ENCODE results near the gene ANO2.

The ANO2 gene

DNA sequence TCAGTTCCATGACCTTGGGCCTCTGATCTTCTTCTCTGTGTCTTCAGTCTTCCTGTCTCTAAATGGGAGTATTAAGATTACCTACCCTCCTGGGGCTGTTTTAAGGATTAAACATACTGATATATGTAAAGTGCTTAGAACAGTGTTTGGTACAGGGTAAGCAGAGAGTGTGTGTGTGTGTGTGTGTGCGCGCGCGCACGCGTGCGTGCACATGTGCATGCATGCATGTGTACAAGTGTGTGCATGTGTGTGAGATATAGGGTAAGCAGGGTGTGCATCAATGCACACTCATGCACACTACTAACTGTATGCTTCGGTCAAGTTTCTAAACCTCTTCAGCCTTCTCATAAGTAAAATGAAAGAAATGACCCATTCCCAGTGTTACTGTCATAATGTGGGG is 316.6 kb downstream of the ANO2 start:
- DNase-seq (ENCODE audit: low read depth in 4 of 4, low spot score in 1 of 4) = no peak

DNA sequence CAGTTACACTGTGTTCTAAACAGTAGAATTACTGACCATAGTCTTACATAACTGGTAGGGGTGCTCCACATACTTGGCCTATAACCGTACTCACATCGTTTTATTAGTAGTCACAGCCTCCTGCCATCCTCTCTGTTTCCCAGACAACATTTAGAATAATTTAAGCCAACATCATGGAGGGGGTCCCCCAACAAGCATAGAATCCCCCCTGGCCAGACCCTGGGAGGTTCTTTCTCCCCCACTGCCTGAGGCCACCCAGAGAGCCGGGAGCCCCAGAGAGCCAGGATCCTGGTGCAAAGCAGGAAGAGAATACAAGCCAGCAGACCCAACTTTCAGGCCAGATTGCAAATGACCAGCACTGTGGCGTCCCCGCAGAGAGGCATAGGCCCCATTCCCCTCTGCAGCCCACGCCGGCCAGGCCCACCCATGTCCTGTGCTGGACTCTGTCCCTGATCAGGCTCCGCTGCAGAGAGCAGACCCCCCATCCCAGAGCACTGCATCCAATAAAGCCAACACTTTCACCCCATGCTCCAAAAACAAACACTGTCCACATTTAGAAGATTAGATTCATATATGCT is 317.9 kb downstream of the ANO2 start:
- no peak for DNase-seq (ENCODE audit: low read depth in 4 of 4, low spot score in 1 of 4)

DNA sequence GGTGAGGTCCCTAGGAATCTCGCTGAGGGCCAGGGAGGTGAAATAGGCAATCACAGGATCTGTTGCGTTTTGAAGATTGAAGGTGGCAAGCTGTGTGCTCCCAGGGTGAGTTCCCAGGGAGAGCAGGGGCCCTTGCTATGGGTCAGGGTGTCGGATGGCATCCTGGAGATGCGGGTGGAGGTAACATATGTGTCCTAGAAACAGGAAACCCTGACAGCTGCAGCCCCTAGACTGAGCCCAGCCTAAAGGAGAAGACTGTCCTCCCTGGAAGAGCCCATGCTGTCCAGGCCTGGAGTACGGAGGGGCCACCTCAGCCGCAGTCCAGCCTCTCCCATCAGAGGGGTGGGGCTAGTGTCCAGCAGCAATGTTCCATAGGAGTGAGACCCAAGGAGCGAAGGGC is 318.9 kb downstream of the ANO2 start:
- DNase-seq (ENCODE audit: low read depth in 4 of 4, low spot score in 1 of 4) = no peak

DNA sequence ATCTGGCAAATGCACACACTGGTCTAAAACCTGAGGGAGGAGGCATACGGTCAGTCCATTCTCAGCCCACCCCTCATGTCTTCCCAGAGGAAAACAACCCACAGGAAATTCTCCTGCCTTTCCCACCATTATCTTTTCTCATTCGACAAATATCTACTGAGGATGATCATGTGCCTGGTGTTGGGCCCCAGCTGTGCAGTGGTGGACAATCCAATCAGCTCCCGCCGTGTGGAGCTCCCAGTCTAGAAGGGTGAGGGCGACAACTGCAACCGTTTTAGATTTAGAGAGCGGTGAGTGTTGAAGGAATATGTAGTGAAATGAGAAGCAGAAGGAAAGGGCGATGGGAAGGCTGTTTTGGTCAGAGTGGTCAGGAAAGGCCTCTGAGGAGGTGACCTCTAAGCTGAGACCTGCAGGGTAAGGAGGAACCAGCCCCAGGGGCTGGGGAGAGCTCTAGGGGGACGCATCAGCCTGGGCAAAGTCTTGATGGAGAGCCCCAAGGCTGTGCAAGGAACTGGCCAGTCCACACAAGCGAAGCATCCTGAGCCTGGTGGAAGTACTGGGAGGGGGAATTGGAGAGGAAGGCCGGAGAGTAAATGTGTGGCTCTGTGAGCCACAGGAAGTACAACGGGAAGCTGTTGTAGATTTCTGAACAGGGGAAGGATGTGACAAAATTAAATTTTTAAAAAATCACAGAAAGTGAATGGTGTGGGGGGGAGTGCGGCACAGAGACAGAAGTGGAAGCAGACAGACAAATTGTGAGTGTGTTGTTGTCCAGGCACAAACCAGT is 320.4 kb downstream of the ANO2 start:
- DNase-seq (ENCODE audit: low read depth in 4 of 4, low spot score in 1 of 4) = no peak

DNA sequence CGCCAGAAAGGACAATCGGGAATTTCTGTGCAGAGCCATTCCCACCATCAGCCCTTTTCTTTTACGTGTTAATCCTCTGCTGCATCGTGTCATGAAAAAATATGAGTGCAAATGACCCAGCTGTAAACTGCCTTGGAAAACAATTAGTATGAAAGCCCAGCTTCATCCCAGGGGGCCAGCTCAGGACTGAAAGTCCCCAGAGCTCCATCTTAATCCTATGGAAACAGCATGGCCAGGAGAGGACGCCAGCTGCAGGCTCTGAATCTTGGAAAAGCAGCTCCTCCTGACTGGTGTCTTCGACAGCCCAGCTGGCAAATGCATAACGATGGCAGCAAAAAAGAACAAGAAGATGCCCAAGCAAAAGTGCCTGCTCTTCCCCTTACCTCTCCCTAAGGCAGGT is 321.6 kb downstream of the ANO2 start:
- DNase-seq (ENCODE audit: low read depth in 4 of 4, low spot score in 1 of 4) = no peak

DNA sequence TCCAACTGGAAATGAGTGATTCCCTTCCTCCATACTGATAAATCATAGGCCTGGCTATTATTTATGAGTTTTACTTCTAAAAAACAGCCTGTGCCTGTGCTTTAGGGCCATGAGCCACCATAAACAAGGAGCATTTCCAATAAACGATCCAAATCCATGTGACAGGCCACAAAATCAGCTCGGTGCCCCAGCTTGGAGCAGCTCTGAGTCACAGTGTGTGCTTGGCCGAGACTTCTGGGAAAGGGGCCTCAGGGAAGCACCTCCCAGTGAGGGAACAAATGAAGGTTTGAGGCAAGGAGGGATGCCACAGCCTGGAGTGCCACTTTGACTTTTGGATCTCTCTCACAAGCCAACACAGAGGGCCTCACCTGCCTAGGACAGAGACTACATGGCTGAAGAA is 322.8 kb downstream of the ANO2 start:
- DNase-seq (ENCODE audit: low read depth in 4 of 4, low spot score in 1 of 4) = no peak

DNA sequence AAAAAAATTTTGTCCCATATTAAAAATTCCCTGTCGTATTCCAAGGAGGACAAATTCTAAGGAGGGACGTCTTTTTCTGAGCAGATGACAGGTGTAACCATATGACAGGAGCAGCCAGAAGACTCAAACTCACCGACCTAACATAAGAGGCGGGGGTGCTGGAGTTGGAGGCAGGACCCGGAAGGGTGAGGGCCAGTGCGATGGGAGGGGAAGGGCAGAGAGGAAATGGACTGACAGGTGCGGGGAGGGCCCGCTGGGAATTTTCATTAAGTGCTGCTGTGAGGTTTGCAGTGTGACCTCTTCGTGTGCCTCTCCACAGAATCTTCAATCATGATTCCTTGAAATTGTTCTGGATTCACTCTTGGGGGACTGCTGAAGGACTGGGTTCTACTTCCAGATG is 323.7 kb downstream of the ANO2 start:
- DNase-seq (ENCODE audit: low read depth in 4 of 4, low spot score in 1 of 4) = no peak

DNA sequence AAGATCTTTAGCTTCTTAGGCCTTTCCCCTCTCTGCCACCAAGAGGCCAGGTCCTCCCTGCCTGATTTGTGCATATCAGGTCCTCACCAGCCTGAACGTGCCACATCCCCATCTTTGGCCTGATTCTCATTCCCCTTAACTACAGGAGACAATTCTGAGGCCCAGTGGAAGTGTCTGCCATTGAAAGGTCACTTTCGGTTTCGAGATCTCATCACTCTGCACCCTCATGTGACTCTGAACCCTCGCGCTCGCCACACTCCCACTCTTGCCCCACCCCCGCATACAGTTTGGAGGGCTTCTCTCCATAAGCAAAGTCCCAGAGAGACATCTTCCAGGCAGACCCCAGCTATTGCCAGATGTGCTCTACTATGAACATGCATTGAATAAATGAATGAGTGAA is 324.2 kb downstream of the ANO2 start:
- DNase-seq (ENCODE audit: low read depth in 4 of 4, low spot score in 1 of 4) = no peak

DNA sequence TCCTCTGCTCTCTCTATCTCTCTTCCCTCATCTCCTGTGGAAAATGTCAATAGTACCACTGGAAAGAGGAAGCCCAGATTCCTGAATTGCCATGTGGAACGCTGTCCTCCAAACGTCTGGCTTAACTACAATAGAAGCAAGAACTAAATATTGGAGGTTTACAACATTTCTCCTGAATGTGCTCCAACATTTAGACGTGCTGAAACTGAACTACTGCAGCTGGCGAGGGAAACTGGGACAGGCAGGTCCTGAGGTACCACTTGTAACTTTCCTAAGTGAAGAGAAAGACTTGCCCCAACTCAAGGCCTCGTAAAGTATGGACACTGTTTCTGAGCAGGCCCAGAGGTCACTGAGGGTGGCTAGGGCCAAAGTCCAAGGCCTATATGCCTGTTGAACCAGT is 325.4 kb downstream of the ANO2 start:
- DNase-seq (ENCODE audit: low read depth in 4 of 4, low spot score in 1 of 4) = no peak

DNA sequence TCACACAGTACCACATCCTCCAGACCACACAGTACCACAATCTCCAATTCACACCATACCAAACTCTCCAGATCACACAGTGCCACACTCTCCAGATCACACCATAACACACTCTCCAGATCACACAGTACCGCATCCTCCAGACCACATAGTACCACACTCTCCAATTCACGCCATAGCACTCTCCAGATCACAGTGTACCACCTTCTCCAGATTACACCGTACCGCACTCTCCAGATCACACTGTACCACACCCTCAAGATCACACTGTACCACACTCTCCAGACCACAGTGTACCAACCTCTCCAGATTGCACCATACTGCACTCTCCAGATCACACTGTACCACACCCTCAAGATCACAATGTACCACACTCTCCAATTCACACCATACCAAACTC is 328.2 kb downstream of the ANO2 start:
- DNase-seq (ENCODE audit: low read depth in 4 of 4, low spot score in 1 of 4) = no peak

DNA sequence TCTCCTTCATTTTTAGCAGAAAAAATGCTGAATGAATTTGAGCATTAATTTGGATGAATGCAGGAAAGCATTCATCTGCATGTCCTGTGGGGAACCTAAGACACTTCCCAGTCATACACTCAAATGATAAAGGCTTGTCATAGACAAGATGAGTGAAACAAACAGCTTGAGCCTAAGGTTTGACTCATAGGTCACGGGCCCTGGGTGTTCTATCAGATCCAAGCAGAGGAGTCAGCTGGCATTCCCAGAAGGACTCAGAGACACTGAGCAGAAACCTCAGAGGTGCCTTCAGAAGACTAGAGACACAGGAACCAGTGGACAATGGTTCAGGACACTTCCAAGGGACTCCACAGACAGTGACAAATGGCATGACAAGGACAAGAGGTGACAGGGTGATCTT is 329.3 kb downstream of the ANO2 start:
- DNase-seq (ENCODE audit: low read depth in 4 of 4, low spot score in 1 of 4) = no peak

DNA sequence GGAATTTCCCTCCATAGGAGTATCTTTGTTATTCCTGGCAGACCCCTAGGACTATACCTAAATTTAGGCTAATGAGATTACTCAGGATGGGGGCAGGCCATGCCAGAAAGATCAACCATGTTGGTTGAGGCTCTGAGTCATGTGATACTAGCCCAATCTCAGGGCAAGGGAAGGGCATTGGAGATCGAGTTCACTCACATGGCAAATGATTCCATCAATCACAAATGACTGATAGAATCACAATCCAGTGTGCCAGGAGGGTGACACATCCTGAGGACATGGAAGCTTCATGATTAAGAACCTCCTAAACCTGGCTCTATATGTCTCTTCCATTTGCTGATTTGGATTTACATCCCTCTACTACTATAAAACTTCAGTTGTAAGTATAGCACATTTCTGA is 330.8 kb downstream of the ANO2 start:
- no peak for DNase-seq (ENCODE audit: low read depth in 4 of 4, low spot score in 1 of 4)

DNA sequence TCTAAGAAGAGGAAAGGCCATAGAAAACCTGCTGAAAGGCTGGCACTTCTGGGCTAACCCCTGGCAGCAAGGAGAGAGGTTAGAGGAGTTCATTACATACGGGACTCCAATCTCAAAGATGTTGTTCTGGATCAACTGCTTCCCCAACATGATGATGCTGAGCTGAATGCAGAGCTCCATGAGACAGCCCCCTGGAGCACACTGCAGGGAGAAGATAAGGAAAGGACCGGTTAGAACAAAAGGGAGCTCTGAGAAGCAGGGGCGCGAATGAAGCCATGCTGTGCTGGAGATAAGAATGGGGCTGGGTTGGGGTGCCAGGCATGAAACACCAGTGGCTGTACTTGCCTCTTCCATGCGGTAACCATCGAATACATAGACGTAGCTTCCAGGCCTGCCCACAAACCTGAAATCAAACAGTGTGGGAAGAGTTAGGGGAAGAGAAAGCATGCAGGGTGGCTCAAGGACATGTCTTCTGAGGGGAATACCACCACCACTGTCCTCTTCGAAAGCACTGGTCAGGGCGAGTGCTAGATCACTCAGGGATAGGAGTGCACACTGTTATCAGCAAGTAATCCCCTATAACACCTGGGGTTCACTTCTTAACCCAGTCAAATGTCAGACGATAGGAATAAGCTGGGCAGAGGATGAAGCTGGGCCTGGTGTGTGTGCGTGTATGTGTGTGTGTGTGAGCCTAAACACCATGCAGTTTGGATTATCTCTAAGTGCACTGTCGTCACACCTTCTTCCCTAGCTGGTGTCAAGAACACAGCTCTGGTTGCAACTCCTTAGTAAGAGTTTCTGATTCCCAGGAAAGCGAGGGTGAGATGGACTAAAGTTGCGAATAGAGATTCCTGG is 332.3 kb downstream of the ANO2 start:
- DNase-seq (ENCODE audit: low read depth in 4 of 4, low spot score in 1 of 4) = no peak

DNA sequence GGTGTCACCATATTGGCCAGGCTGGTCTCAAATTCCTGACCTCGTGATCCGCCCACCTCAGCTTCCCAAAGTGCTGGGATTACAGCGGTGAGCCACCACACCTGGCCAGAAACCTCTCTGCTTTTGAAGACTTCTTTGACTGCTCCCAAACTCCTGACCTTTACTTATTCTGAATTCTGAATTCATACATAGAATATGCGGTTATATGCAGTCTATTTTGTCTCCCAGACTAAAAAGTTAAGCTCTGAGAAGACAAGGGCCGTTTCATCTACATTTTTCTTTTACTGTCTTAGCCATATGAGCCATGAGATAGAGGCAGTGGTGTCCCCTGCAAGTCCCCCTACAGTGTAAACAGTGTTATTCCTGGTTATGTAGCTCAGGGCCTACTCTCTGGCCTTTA is 333.9 kb downstream of the ANO2 start:
- DNase-seq (ENCODE audit: low read depth in 4 of 4, low spot score in 1 of 4) = no peak

DNA sequence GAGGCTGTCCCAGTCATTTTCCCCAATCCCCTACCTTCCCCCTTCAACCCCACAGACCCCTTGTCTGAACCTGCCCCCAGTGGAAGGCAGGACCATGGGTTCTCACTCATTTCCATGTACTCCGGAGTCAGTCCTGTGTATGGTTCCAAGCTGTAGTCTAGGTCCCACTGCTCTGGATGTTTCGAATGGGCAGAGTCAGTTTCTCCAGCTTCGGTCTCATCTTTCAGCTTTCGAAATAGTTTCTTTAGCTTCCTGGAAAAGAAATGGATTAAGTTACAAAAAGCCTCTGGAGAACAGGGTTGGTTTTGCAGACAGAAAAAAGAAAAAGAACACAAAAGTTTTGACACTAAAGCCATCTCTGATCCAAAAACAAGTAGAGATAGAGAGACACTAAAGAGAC is 345.7 kb downstream of the ANO2 start:
- no peak for DNase-seq (ENCODE audit: low read depth in 4 of 4, low spot score in 1 of 4)

DNA sequence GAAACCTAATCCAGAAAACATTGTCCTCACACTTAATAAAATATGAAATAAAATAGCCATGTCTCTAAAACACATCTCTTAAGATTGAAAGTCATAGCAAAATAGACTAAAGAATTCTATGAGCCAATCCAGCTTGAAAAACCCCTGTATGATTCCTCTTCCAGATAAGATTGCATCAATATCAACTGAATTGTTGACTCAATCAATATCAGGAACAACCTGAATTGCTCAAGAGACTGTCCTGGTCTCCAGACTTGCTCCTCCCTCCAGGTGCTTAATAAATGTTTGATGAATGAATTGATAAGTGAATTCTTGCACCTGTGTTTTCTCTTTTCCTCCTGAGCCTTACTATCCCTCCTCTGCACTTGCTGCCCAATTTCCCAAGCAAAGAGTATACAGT is 351.1 kb downstream of the ANO2 start:
- no peak for DNase-seq (ENCODE audit: low read depth in 4 of 4, low spot score in 1 of 4)

DNA sequence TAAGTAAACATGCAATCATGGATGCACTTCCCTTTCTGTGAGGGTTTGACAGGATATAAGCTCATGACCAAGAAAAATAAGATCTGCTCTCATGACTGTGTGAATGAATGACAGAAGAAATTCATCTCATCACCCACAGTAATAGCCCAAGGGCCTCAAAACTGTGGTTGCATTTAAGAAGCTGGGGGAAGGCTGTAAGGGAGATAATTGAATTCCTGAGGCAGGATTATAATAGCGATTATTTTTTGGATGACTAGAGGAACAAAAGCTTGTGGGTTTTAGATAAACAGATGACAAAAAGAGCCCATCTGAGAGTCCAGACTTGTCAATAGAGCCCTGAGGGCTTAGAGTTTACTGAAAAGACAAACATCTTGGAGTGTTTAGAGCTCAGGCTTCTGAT is 352.0 kb downstream of the ANO2 start:
- no peak for DNase-seq (ENCODE audit: low read depth in 4 of 4, low spot score in 1 of 4)

DNA sequence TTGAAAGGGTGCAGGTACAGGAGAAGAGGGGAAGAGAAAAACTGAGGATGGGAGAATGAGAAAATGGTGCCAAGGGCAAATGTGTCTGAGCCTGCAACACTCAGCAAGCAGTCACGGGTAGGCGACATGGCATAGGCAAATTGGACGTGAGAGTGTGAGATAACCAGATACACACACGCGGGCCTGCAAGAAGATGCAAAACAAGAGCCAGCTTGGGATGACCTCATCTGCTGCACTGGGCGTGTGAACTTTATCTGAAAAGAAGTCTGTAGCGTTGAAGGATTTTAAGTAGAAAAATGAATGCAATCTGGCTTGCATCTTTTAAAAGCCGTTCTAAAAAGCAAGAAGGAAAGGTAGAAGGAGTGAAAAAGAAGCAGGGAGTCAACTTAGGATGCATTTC is 352.7 kb downstream of the ANO2 start:
- no peak for DNase-seq (ENCODE audit: low read depth in 4 of 4, low spot score in 1 of 4)

DNA sequence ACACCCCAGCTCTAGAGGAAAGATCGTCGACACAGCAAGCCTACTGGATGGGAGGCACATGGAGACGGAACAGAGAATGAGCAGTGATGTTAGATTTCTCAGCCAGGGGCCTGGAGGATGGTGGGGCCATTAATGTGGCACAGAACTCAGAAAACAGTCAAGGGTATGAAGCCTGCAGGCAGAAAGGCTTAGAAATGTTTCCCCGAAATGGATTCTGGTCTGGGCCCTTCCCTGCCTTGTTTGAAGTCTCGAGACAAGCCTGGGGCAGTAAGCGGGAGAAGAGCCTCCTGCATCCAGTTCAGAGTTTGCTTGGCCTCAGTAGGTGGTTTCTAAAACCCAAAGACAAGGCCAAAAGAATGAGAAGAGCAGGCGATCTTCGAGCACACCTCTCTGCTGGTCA is 354.7 kb downstream of the ANO2 start:
- no peak for DNase-seq (ENCODE audit: low read depth in 4 of 4, low spot score in 1 of 4)

DNA sequence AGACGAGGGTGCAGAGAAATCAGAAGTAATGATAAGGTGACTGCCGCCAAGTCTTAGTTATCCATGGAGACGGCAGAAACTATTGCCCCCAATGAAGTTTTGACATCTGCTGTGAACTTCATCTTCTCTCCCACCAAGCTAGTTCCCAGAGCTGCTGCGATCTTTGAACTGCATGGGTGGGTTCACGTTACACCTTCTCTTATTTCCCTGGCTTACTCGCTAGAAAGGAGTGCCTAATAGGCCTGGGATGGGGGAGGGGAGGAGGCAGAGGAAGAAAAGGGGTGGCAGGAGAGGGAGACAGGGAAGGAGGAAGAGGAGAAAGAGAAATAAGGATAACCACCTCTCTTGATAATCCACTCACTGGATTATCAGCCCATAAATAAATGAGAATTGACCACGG is 356.0 kb downstream of the ANO2 start:
- DNase-seq (ENCODE audit: low read depth in 4 of 4, low spot score in 1 of 4) = no peak

DNA sequence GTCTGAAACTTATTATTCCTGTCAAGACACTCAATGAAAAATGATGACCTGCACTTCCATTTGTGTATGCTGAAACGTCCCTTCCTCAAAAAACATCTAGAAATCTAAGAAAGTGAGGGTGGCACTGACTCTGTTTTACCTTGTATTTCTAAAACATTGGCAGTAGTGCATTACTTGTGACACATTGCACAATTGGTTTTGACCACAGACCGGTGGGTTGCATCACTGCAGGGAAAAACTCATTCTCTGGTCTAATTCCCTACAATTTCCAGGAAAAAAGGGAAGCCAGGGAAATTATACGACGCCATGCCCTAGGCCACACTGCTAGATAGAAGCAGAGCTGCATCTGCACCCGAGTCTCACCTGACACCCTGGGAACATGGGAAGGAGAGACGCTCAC is 356.5 kb downstream of the ANO2 start:
- no peak for DNase-seq (ENCODE audit: low read depth in 4 of 4, low spot score in 1 of 4)

DNA sequence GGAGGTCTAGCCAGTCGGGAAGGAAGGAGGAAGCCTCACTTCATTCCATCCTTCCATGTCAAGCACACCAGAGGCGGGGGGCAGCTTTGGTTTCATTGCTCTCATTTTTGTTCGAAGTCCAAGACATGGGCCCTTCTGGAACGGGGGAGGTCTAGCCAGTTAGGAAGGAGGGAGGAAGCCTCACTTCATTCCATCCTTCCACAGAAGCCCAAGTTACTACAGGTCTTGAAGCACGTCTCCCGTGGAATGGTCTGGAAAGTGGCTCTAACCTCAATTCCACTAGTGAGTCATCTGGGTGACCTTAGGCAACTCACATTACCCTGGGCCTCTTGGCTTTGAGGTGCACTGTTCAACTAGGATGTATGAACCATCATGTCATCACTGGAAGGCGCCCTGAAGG is 356.9 kb downstream of the ANO2 start:
- DNase-seq (ENCODE audit: low read depth in 4 of 4, low spot score in 1 of 4) = no peak
